LNCAP (cell line): Measurements from ENCODE around the gene NRN1L.

Experiments used
- TF ChIP-seq, protein P1 (sequence below): fragments of 450-650 bp; IDR thresholded peaks from 2 replicates; pipeline ENCODE4 v1.5.1; 2017; ENCODE audit warnings: mild to moderate bottlenecking

Gene NRN1L

DNA sequence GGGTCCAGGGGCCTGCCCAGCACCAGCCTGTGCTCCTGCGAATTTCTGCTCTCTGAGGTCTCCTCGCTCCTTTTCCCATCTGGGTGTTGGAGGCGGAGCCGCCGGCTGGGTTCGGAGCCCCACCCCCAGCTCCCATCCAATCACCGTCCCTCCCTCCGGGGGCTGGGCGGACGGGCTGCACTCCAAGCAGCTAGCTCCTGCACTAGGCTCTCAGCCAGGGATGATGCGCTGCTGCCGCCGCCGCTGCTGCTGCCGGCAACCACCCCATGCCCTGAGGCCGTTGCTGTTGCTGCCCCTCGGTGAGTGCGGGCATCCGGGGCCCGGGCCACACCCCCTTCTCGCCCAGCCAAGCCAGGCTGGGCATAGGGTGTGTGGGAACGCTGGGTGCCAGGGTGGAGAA, at the start of gene NRN1L:
TSS of gene NRN1L (plus strand) at position 202 of the 400 bp plus-strand sequence. CDS start at position 221, 19 bp downstream.
- TF ChIP-seq, protein P1, sequence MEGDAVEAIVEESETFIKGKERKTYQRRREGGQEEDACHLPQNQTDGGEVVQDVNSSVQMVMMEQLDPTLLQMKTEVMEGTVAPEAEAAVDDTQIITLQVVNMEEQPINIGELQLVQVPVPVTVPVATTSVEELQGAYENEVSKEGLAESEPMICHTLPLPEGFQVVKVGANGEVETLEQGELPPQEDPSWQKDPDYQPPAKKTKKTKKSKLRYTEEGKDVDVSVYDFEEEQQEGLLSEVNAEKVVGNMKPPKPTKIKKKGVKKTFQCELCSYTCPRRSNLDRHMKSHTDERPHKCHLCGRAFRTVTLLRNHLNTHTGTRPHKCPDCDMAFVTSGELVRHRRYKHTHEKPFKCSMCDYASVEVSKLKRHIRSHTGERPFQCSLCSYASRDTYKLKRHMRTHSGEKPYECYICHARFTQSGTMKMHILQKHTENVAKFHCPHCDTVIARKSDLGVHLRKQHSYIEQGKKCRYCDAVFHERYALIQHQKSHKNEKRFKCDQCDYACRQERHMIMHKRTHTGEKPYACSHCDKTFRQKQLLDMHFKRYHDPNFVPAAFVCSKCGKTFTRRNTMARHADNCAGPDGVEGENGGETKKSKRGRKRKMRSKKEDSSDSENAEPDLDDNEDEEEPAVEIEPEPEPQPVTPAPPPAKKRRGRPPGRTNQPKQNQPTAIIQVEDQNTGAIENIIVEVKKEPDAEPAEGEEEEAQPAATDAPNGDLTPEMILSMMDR, result no peak

DNA sequence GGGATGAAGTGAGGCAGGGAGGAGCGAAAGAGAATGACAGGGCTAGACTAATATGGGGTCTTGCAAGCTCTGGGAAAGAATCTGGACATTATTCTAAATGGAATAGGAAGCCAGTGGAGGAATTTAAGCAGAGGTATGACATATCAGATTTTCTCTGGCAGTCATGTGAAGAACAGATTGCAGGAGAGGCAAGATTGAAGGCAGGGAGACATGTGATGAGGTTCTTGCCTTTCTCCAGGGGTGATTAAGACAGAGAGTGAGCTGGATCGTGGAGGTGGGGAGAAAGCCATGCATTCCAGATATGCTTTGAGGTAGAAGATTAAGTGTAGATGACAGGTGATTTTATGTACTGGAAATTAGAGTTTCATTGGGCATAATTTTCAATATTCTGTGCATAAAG, 46.9 kb upstream of the NRN1L start:
- TF ChIP-seq, protein P1, result no peak

DNA sequence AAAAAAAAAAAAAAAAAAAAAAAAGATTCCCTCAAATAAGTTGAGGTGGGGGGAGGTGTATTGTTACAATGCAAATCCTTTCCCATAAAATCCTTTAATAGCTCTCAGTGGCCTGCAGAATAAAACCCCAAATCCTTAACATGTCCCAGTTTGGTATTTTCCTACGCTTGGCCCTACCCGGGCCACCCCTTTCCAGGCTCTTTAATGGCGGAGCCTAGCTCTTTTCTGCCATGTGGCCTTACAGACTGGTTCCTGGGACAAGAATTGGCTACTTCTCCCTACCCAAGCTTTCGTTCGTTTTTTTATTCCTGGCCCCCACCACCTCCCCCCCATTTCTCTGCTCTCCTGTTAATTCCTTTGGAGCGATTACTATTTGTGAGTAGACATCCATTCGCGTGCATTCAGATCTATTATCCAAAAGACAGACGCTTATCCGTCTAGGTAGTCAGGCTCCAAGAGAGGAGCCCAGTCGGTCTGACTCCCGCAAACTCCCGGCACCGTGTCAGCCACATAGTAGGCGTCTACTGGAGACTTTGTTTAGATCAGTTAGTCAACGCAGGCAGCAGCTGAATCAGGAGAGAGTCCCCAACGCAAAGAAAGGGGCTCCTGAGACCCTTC, 43.4 kb upstream of the NRN1L start:
- TF ChIP-seq, protein P1, result no peak

DNA sequence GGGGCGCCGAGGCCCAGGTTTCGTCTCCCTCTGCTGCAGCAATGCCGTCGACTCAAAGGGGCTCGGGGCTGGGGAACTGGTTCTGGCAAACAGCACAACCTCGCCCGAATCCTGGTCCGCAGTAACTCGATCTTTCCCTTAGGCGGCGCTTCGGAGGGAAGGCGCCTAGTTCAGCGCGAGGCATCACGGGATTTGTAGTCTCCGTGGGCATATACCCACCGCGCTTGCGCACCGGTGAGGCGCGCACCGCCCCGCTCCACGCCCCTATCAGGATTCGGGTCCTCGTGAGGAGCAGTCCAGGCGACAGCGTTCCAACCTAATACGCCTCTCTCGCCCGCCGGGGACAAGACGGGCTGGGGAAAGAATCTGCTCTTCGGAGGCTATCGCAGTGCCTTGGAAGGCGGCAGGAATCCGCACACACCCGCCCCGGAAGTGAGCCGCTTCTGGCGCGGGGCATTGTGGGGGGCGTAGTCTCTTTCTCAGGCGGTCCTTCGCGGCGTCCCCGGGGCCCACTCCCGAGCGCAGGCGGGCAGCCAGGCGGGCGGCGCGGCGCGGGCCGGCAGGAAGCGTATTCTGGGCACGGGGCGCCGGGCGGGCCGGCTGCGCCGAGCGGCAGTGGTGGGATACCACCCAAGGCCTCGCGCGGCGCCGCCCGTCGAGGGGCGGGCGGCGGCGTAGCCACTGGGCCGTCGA, 42.7 kb upstream of the NRN1L start, which contains the start of gene THAP11:
TSS of gene THAP11 (plus strand) at position 505 of the 693 bp plus-strand sequence. CDS start 235 bp downstream, outside the sequence.
- TF ChIP-seq, protein P1, result peak; percentile 71

DNA sequence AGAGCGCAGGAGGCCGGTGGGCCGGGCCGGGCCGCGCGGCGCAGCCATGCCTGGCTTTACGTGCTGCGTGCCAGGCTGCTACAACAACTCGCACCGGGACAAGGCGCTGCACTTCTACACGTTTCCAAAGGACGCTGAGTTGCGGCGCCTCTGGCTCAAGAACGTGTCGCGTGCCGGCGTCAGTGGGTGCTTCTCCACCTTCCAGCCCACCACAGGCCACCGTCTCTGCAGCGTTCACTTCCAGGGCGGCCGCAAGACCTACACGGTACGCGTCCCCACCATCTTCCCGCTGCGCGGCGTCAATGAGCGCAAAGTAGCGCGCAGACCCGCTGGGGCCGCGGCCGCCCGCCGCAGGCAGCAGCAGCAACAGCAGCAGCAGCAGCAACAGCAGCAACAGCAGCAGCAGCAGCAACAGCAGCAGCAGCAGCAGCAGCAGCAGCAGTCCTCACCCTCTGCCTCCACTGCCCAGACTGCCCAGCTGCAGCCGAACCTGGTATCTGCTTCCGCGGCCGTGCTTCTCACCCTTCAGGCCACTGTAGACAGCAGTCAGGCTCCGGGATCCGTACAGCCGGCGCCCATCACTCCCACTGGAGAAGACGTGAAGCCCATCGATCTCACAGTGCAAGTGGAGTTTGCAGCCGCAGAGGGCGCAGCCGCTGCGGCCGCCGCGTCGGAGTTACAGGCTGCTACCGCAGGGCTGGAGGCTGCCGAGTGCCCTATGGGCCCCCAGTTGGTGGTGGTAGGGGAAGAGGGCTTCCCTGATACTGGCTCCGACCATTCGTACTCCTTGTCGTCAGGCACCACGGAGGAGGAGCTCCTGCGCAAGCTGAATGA, 42.0 kb upstream of the NRN1L start:
- TF ChIP-seq, protein P1, result no peak

DNA sequence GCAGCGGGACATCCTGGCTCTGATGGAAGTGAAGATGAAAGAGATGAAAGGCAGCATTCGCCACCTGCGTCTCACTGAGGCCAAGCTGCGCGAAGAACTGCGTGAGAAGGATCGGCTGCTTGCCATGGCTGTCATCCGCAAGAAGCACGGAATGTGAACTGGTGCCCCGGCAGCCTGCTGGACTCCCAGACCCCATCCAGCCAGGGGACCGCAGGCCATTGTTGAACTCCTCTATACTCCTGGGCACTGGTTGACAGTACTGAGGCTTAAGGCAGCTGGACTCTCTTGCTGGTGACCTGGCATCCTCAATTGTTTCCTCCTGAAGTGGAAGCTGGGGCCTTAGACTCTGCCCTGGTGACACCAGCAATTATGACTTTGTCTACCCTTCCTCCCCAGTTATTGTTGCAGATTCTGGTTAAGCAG, 41.3 kb upstream of the NRN1L start:
- TF ChIP-seq, protein P1, result no peak

DNA sequence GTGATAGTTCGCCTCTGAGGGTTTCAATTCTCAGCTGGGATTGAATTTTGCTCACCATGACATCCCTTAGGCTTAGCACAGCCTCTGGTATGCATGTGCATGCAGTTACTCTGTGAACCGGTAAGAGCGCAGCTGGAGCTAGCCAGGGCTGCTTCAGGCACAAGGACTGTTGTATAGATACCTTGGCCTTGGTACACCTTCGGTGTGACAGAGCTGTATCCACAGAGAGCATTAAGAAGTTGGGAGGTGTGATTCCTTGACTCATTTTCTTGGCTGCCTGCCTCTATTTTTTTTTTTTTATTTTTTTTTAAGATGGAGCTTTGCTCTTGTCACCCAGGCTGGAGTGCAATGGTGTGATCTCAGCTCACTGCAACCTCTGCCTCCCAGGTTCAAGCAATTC, 40.2 kb upstream of the NRN1L start:
- TF ChIP-seq, protein P1, result no peak
